HG02571 (cell line): Measurements from ENCODE around the gene GLI1.
"Not testable (repeated sequence)": the region's sequence is repeated elsewhere in the genome, so short reads cannot be mapped to it uniquely, and the experiment has no call there.

ENCODE experiments used
- ATAC-seq: cut with Tn5 transposase; IDR thresholded peaks from one replicate; pipeline ENCODE4 v1.9.1; 2021; ENCODE audit warnings: mild to moderate bottlenecking, moderate library complexity; ENCODE audit not compliant: unreplicated experiment

Gene GLI1

GRCh38 chr12:57517718-57518117 lies 58.1 kb downstream of the GLI1 start:
- ATAC-seq = not testable (repeated sequence)

GRCh38 chr12:57518176-57518919 lies 58.8 kb downstream of the GLI1 start:
- no peak for ATAC-seq

- no peak for ATAC-seq
Observed at GRCh38 chr12:57518920-57519795, 59.6 kb downstream of the GLI1 start.

GRCh38 chr12:57519796-57520052 lies 60.1 kb downstream of the GLI1 start:
- ATAC-seq = no peak

- ATAC-seq = peak; percentile 64
Observed at GRCh38 chr12:57520053-57520818, 60.7 kb downstream of the GLI1 start, which contains the start of gene DDIT3. TSS of gene DDIT3 (minus strand) at chr12:57520514. CDS start at chr12:57517406, 3,108 bp downstream.

GRCh38 chr12:57521525-57522010 lies 62.0 kb downstream of the GLI1 start:
- no peak for ATAC-seq
